ENCODE measurements around the gene MMP25.

- no peak for TF ChIP-seq CTCF (IDR thresholded peaks at IDR 0.05; ENCODE audit: insufficient read depth, low read length, poor library complexity, severe bottlenecking)
- TF ChIP-seq EZH2phosphoT487 (conservative IDR thresholded peaks at IDR 0.05; ENCODE audit: low read length), result no peak
Observed at GRCh38 chr16:3032624-3033023, 13.7 kb upstream of the MMP25 start.
